Thoracic aorta (tissue), 2 donors: Measurements from ENCODE around the gene GMDS. TPM values are rescaled to one million over a fixed set of nuclear protein-coding genes. Genes with fewer than 3 reads are reported as not detected.

Source experiments
- ATAC-seq: fragments of 150-250 bp; one replicate; pipeline ENCODE4 v1.8.0; 2017; ENCODE audit warnings: low read depth; ENCODE audit not compliant: insufficient number of reproducible peaks, low FRiP score
- DNase-seq: peaks from one replicate; pipeline ENCODE4 v3.0.0-alpha.2; 2020; ENCODE audit warnings: low spot score
- H3K27ac ChIP-seq, 2 donors: fragments of 200-600 bp; sonication (generic); 1 replicate in 1 of 2; 2 replicates in 1 of 2; pipeline ENCODE4 v1.5.1; 2016; ENCODE audit warnings: mild to moderate bottlenecking in 2 of 2, moderate library complexity in 2 of 2
- H3K27me3 ChIP-seq: fragments of 200-600 bp; sonication (generic); replicated peaks from 2 replicates; pipeline ENCODE4 v1.6.0; 2016; ENCODE audit warnings: mild to moderate bottlenecking; ENCODE audit not compliant: insufficient read depth
- H3K36me3 ChIP-seq: fragments of 200-600 bp; sonication (generic); one replicate; pipeline ENCODE4 v1.5.1; 2016
- H3K4me1 ChIP-seq, 2 donors: fragments of 200-600 bp; sonication (generic); 1 replicate in 1 of 2; 2 replicates in 1 of 2; pipeline versions ENCODE4 v1.5.1 to v1.6.0; 2016; ENCODE audit warnings: low read depth in 2 of 2, mild to moderate bottlenecking in 1 of 2; ENCODE audit not compliant: control insufficient read depth in 1 of 2
- H3K4me3 ChIP-seq: fragments of 200-600 bp; sonication (generic); 2 replicates; pipeline ENCODE4 v1.5.1; 2016; ENCODE audit warnings: mild to moderate bottlenecking
- H3K9me3 ChIP-seq: fragments of 200-600 bp; sonication (generic); 2 replicates; pipeline ENCODE4 v1.5.1; 2016
- CTCF ChIP-seq: fragments of 200-600 bp; sonication (generic); IDR thresholded peaks from one replicate; pipeline ENCODE4 v1.5.1; 2019; ENCODE audit warnings: antibody characterized with exemption
- total RNA-seq, 2 donors: library from RNA; depleted of rRNA; stranded (reverse); fragments of >200 nt; gene quantifications; one replicate each; pipeline versions ENCODE4 v1.1.0 to v1.2.3, GENCODE V29; 2016

The GMDS gene
- total RNA-seq, 2 donors from 2014 or later: 87.8 to 87.9 TPM

GRCh38 chr6:2249126-2249525 lies 3.7 kb upstream of the GMDS start:
- Histone ChIP-seq H3K27ac (no peak overlapping the region), H3K36me3 (no peaks in the 10 kb centered on the region), H3K27me3 (no peaks in the 10 kb centered on the region), H3K4me3 (no peak overlapping the region), H3K4me1 (peaks cover 3 to 23% of the 10 kb centered on the region in 2 donors), H3K9me3 (no peaks in the 10 kb centered on the region)
- DNase-seq (no peak), ATAC-seq (no peak)
- TF ChIP-seq CTCF: no peak

- H3K27me3 ChIP-seq: no peaks in the 10 kb centered on the region
- H3K4me3 ChIP-seq: no peak overlapping the region
- no peaks in the 10 kb centered on the region for H3K9me3 ChIP-seq
- no peaks in the 10 kb centered on the region for H3K36me3 ChIP-seq
- DNase-seq: no peak
- no peak overlapping the region for H3K27ac ChIP-seq
- no peak for TF ChIP-seq CTCF
- H3K4me1 ChIP-seq: peaks cover 3 to 37% of the 10 kb centered on the region in 2 donors
- ATAC-seq: no peak
Measured at GRCh38 chr6:2247664-2248063, 2.3 kb upstream of the GMDS start.

GRCh38 chr6:2245877-2246863 lies 765 bp upstream of the GMDS start:
- ATAC-seq (peak; percentile 16), DNase-seq (no peak)
- Histone ChIP-seq H3K27ac (peak overlapping the region; percentile 78 to 88), H3K9me3 (no peaks in the 10 kb centered on the region), H3K36me3 (no peaks in the 10 kb centered on the region), H3K4me1 (peaks cover 3 to 46% of the 10 kb centered on the region in 2 donors), H3K4me3 (peak overlapping the region; percentile 76), H3K27me3 (no peaks in the 10 kb centered on the region)
- no peak for TF ChIP-seq CTCF

GRCh38 chr6:2244261-2245102 lies 923 bp downstream of the GMDS start:
- ATAC-seq (no peak), DNase-seq (no peak)
- H3K9me3 ChIP-seq: no peaks in the 10 kb centered on the region
- peak overlapping the region; percentile 76 for H3K4me3 ChIP-seq
- H3K4me1 ChIP-seq: peaks cover 3 to 46% of the 10 kb centered on the region in 2 donors
- H3K27ac ChIP-seq: peak overlapping the region; percentile 58 to 78
- no peak for TF ChIP-seq CTCF
- H3K27me3 ChIP-seq: no peaks in the 10 kb centered on the region
- H3K36me3 ChIP-seq: no peaks in the 10 kb centered on the region

GRCh38 chr6:2242311-2242710 lies 3.1 kb downstream of the GMDS start:
- H3K36me3 ChIP-seq: no peaks in the 10 kb centered on the region
- DNase-seq (no peak), ATAC-seq (no peak)
- H3K4me3 ChIP-seq: no peak overlapping the region
- H3K9me3 ChIP-seq: no peaks in the 10 kb centered on the region
- H3K27ac ChIP-seq: no peak overlapping the region
- TF ChIP-seq CTCF: no peak
- H3K4me1 ChIP-seq: peaks cover 4 to 48% of the 10 kb centered on the region in 2 donors
- H3K27me3 ChIP-seq: no peaks in the 10 kb centered on the region
